HG03280 (cell line): ENCODE data around the gene MRPS5.
A peak's percentile ranks its signal among the peaks of the same experiment; 100 is the strongest.

Experiments
- ATAC-seq: cut with Tn5 transposase; IDR thresholded peaks from one replicate; pipeline ENCODE4 v1.9.1; 2021; ENCODE audit warnings: mild to moderate bottlenecking, moderate library complexity; ENCODE audit not compliant: unreplicated experiment

The MRPS5 gene

GRCh38 chr2:95091885-95092555 lies 29.6 kb downstream of the MRPS5 start:
- no peak for ATAC-seq

- ATAC-seq = no peak
Measured at GRCh38 chr2:95087379-95087778, 34.2 kb downstream of the MRPS5 start.

GRCh38 chr2:95086017-95086416 lies 35.6 kb downstream of the MRPS5 start:
- no peak for ATAC-seq

DNA sequence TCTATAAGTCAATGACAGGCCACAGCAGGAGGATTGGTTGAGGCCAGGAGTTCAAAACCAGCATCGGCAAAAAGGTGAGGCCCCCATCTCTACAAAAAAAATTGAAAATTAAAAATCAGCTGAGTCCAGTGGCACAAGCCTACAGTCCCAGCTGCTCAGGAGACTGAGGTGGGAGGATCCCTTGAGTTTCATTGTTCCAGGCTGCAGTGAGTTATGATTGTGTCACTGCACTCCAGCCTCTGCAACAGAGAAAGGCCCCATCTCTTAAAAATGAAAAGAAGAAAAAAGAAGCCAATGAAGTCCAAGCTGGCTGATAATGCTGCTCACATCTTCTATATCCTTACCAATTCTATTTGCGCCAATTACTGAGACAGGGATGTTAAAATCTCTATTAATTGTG lies 39.1 kb downstream of the MRPS5 start:
- ATAC-seq = no peak

DNA sequence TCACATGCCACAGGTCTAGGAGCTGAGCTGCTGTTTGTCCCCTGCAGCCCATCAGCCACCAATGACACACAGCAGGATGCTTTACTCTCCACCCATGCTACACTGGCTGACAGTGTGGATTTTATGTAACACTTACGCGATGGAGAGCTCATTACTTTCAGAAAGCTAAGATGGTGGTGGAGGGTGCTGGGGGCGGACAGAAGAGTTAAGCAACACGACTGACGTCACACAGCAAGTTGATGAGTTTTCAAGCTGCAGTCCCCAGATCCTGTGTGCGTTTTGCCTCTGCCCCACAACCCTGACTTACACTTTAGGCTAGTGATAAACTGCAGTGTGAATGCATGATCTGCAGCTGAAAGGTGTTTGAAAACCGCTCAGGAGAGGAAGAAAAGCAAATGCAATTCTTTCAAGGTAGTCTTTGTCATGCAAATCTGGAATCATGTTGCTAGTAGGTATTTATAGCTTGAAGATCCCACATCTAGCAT lies 42.4 kb downstream of the MRPS5 start:
- no peak for ATAC-seq

DNA sequence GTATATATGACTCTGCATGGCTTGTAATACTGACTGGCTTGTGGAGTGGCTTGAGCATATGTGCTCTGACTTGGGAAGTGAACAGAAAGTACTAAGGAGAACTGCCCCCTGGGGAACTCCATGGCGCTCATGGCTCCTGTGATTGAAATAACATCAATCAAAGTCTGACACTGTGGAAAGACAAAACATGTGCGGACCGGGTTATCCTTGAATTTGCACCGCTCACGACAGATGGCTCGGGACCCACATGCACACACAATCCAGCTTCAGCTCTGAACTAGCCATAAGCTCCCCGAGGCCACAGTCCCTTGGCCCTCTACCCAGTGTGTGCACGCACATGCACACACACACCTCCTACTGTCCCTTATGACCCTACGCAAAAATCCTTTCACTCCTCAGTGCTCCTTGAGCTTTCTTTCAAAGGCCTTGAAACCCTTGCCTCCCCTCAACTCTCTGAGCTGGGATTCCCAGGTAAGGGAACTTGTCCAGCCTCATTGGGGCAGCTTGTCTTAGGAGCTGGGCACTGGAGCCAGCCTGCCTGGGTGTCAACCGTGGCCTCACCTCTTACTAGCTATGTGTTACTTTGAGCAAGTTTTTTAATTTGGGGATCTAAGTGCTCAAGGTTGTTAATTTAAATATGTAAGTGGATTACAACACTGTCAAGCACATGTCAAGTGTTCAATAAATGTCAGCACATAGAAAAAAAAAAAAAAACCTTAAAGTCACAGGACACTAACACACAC lies 43.6 kb downstream of the MRPS5 start:
- no peak for ATAC-seq

- no peak for ATAC-seq
Measured at GRCh38 chr2:95077530-95077825, 44.1 kb downstream of the MRPS5 start.

DNA sequence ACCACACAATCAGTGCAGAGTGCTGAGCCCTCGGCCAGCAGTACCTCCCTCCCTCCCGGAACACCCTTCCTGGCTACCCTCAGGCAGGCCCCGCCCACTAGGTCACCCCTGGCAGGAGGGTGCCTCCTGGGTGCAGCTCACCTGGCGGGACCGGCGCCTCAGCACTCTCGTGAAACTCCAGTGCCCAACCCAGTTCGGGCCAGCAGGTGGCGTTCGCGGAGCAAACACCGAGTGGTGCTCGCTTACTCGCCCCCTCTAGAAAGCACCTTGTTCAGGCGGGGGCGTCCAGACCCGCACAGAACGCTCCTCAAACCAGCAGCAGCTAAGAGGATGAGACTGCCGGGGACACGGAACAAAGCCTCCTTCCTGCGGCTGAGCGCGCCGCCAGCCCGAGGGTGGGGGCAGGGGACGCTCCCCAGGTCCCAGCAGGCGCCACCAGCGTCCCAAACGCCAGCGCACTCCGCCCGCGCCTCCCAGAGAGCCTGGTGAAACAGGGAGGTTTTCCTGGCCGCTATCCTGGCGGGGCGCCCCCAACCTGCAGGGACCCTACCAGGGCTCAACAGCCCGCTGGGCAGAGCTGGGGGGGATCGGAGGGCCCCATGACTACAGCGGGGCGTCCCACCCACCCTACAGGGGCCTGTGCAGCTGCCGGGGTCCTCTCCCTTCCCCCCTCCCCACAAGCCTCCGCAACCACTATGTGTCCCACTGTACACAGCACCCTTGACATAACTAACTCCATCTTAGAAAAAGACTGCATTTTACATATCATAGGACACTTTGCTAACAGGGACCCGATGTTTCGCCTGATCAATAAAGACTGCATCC lies 44.7 kb downstream of the MRPS5 start:
- ATAC-seq = peak; percentile 89

GRCh38 chr2:95075440-95076132 lies 46.0 kb downstream of the MRPS5 start:
- ATAC-seq = no peak

- no peak for ATAC-seq
Measured at GRCh38 chr2:95074663-95075439, 46.8 kb downstream of the MRPS5 start.

GRCh38 chr2:95073856-95074662 lies 47.5 kb downstream of the MRPS5 start:
- no peak for ATAC-seq

DNA sequence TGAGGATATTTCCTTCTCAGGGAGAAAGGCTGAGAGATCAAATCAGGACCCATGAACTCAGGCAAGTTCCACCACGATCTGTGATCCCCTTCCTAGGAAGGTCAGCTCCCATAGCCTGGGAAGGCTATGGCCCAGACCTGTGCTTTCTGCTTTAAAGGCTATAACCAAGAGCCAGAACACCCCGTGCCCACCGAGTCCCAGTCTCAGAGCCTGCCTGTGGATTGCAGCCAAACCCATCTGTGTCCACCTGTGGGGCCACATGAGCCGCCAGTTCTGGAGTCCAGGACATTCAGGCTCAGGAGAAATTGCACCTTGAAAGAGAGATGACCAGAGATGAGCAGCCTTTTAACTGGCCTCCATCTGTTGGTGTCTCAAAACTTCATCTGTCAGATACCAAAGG lies 49.2 kb downstream of the MRPS5 start:
- ATAC-seq = no peak

DNA sequence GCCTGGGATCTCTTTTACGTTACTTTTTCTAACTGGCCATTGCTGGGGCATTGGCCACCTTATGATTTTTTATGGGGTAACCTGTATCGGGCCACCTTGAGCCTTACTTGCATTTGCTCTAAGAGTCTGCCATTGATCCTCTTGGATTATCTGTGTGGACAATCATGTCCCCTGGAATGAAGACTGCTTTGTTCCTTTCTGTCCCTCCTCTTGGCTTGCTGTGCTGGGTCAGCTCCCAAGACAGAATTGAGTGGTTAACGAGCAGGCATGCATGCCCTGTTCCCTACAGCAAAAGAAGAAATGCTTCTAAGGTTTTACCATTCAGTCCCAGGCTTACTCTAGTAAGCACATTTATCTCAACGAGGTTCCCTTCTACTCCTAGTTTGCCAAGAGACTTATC lies 49.8 kb downstream of the MRPS5 start:
- no peak for ATAC-seq

GRCh38 chr2:95069465-95069864 lies 52.1 kb downstream of the MRPS5 start:
- no peak for ATAC-seq

DNA sequence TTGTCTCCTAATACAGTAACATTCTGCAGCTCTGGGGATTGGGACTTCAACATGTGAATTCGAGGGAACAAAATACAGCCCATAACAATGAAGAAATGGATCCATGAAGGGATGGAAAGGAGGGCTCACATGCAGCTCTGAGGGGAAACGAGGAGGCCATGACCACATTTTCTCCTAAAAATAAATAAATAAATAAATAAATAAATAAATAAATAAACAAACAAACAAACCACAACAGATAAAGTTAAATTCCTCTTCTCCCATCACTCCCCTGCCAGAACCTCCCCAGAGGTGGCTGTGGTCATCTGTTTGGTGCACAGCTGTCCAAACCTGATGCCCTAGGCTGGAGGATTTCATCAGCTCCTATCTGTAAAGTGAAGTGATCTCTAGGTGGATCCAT lies 53.4 kb downstream of the MRPS5 start:
- no peak for ATAC-seq

- peak; percentile 70 for ATAC-seq
Measured at GRCh38 chr2:95063086-95063958, 58.3 kb downstream of the MRPS5 start.

DNA sequence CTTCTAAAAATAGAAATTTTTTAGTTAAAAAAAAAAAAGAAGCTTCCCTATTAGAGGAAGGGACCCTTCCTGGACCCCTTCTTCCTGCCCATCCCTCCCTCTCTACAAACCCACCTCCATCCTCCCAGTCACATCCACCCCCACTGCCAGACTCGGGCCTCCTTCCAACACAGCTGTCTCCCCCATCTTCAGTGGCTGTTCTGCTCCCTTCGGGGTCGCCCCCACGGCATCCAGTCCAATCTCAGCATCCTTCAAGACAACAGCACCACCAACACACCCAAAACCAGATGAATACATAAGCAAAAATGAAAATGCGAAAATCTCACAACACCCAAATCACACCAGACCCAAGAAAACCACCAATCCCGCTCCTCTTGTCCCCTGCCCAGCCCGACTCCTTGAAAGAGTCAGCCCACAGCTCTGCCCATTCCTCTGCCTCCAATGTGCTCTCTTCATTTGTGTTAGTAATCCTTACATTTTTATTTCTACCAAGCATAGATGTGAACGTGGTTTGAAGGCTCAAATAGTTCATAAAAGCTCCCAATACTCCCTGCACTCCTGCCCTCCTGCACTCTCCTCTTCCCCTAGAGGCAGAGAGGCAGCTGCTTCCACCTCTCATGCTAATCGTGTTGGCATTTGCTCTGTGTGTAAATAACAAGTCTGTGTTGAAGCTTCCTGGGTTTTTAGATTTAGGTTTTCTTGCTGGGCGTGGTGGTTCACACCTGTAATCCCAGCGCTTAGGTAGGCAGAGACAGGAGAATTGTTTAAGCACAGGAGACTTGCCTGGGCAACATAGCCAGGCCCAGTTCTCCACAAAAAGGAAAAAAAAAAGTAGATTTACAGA lies 59.1 kb downstream of the MRPS5 start:
- ATAC-seq = peak; percentile 14
